ENCODE data around the gene KRTAP9-7. TPM values are rescaled to one million over a fixed set of nuclear protein-coding genes. Genes with fewer than 3 reads are reported as not detected.
A peak's percentile ranks its signal among the peaks of the same experiment; 100 is the strongest.

KRTAP9-7 gene
- total and polyA plus RNA-seq, 4 donors = not detected

- H3K4me3 ChIP-seq (ENCODE audit: low read depth in 1 of 3, low read length in 3 of 3) = no peak overlapping the region
- no peaks in the 10 kb centered on the region for H3K9me3 ChIP-seq (ENCODE audit: control insufficient read depth in 4 of 4, low read length in 3 of 4)
- no peaks in the 10 kb centered on the region for H3K4me1 ChIP-seq (ENCODE audit: control insufficient read depth in 4 of 4, insufficient read depth in 4 of 4, low read length in 3 of 4)
- WGBS = 66% methylated on average over 10 of the region's 10 CpGs
- TF ChIP-seq GABPA (IDR thresholded peaks at IDR 0.05 in 1 of 2, conservative IDR thresholded peaks at IDR 0.05 in 1 of 2) (no peak), NR2F2 (IDR thresholded peaks at IDR 0.05) (no peak), RAD21 (IDR thresholded peaks at IDR 0.05) (no peak), YY1 (IDR thresholded peaks at IDR 0.05) (no peak), JUND (IDR thresholded peaks at IDR 0.05) (no peak)
- peaks cover 0 to 14% (median 0%) of the 10 kb centered on the region in 4 donors for H3K27me3 ChIP-seq (ENCODE audit: control insufficient read depth in 4 of 4, insufficient read depth in 4 of 4, low read length in 3 of 4)
- no peak overlapping the region for H3K9ac ChIP-seq (ENCODE audit: low read depth in 1 of 2, low read length in 2 of 2)
- H3K27ac ChIP-seq (ENCODE audit: low read depth in 1 of 2, low read length in 2 of 2) = peak overlapping the region in 1 of 2 donors; percentile 25
- H3K36me3 ChIP-seq (ENCODE audit: control insufficient read depth in 4 of 4, insufficient read depth in 3 of 4, low read depth in 1 of 4, low read length in 3 of 4) = no peaks in the 10 kb centered on the region
- DNase-seq (ENCODE audit: low spot score) = no peak
Measured at GRCh38 chr17:41308251-41308917, 32.9 kb downstream of the KRTAP9-7 start.

- H3K9me3 ChIP-seq (ENCODE audit: control insufficient read depth in 4 of 4, low read length in 3 of 4) = no peaks in the 10 kb centered on the region
- H3K4me1 ChIP-seq (ENCODE audit: control insufficient read depth in 4 of 4, insufficient read depth in 4 of 4, low read length in 3 of 4) = no peaks in the 10 kb centered on the region
- TF ChIP-seq FOXA1 (IDR thresholded peaks at IDR 0.05) = no peak
- no peak for TF ChIP-seq EGR1 (IDR thresholded peaks at IDR 0.05; ENCODE audit: low read depth in 2 of 2)
- no peak for TF ChIP-seq RXRA (IDR thresholded peaks at IDR 0.05)
- no peak for TF ChIP-seq FOXA2 (IDR thresholded peaks at IDR 0.05)
- TF ChIP-seq CTCF (IDR thresholded peaks at IDR 0.05; ENCODE audit: low read depth, low read length, missing input control) = no peak
- no peak for TF ChIP-seq HNF4A (conservative IDR thresholded peaks at IDR 0.05)
- no peak for TF ChIP-seq HNF4G (IDR thresholded peaks at IDR 0.05)
- no peak for TF ChIP-seq GABPA (IDR thresholded peaks at IDR 0.05 in 1 of 2, conservative IDR thresholded peaks at IDR 0.05 in 1 of 2)
- 65% methylated on average over 7 of the region's 7 CpGs for WGBS
- H3K36me3 ChIP-seq (ENCODE audit: control insufficient read depth in 4 of 4, insufficient read depth in 3 of 4, low read depth in 1 of 4, low read length in 3 of 4) = no peaks in the 10 kb centered on the region
- H3K4me3 ChIP-seq (ENCODE audit: low read depth in 1 of 3, low read length in 3 of 3) = no peak within 1 kb of the TSS
- peaks cover 0 to 14% (median 0%) of the 10 kb centered on the region in 4 donors for H3K27me3 ChIP-seq (ENCODE audit: control insufficient read depth in 4 of 4, insufficient read depth in 4 of 4, low read length in 3 of 4)
- DNase-seq (ENCODE audit: low spot score) = no peak
- H3K9ac ChIP-seq (ENCODE audit: low read depth in 1 of 2, low read length in 2 of 2) = no peak within 1 kb of the TSS
- peak within 1 kb of the TSS in 1 of 2 donors; percentile 25 for H3K27ac ChIP-seq (ENCODE audit: low read depth in 1 of 2, low read length in 2 of 2)
Measured at GRCh38 chr17:41308918-41309359, 33.4 kb downstream of the KRTAP9-7 start, which contains the start of gene KRTAP16-1. TSS of gene KRTAP16-1 (minus strand) at chr17:41309309. CDS start at chr17:41309253, 56 bp downstream.

- no peak for DNase-seq (ENCODE audit: low spot score)
- Histone ChIP-seq H3K4me3 (ENCODE audit: low read depth in 1 of 3, low read length in 3 of 3) (no peak overlapping the region), H3K36me3 (ENCODE audit: control insufficient read depth in 4 of 4, insufficient read depth in 3 of 4, low read depth in 1 of 4, low read length in 3 of 4) (no peaks in the 10 kb centered on the region), H3K9ac (ENCODE audit: low read depth in 1 of 2, low read length in 2 of 2) (no peak overlapping the region), H3K4me1 (ENCODE audit: control insufficient read depth in 4 of 4, insufficient read depth in 4 of 4, low read length in 3 of 4) (no peaks in the 10 kb centered on the region), H3K9me3 (ENCODE audit: control insufficient read depth in 4 of 4, low read length in 3 of 4) (no peaks in the 10 kb centered on the region), H3K27ac (ENCODE audit: low read depth in 1 of 2, low read length in 2 of 2) (no peak overlapping the region), H3K27me3 (ENCODE audit: control insufficient read depth in 4 of 4, insufficient read depth in 4 of 4, low read length in 3 of 4) (peaks cover 0 to 14% (median 0%) of the 10 kb centered on the region in 4 donors)
- WGBS = 85% methylated on average over 1 of the region's 1 CpG
- TF ChIP-seq JUND (IDR thresholded peaks at IDR 0.05) (no peak), FOXA2 (IDR thresholded peaks at IDR 0.05) (no peak), EGR1 (IDR thresholded peaks at IDR 0.05; ENCODE audit: low read depth in 2 of 2) (no peak), FOXA1 (IDR thresholded peaks at IDR 0.05) (no peak), NR2F2 (IDR thresholded peaks at IDR 0.05) (no peak), GABPA (IDR thresholded peaks at IDR 0.05 in 1 of 2, conservative IDR thresholded peaks at IDR 0.05 in 1 of 2) (no peak), RAD21 (IDR thresholded peaks at IDR 0.05) (no peak), TAF1 (conservative IDR thresholded peaks at IDR 0.05) (no peak), SP1 (IDR thresholded peaks at IDR 0.05) (no peak), HNF4A (conservative IDR thresholded peaks at IDR 0.05) (no peak), REST (IDR thresholded peaks at IDR 0.05) (no peak), YY1 (IDR thresholded peaks at IDR 0.05) (no peak), HNF4G (IDR thresholded peaks at IDR 0.05) (no peak), RXRA (IDR thresholded peaks at IDR 0.05) (no peak), CTCF (IDR thresholded peaks at IDR 0.05; ENCODE audit: low read depth, low read length, missing input control) (no peak), MAX (IDR thresholded peaks at IDR 0.05) (no peak), ATF3 (IDR thresholded peaks at IDR 0.05) (no peak)
Measured at GRCh38 chr17:41311111-41311510, 35.6 kb downstream of the KRTAP9-7 start.
